ELR (cell line): Measurements from ENCODE around the gene PTRH1.

Source experiments
- DNase-seq: peaks from one replicate; pipeline ENCODE4 v3.0.0-alpha.2; 2015; ENCODE audit warnings: low read depth

The PTRH1 gene

DNA sequence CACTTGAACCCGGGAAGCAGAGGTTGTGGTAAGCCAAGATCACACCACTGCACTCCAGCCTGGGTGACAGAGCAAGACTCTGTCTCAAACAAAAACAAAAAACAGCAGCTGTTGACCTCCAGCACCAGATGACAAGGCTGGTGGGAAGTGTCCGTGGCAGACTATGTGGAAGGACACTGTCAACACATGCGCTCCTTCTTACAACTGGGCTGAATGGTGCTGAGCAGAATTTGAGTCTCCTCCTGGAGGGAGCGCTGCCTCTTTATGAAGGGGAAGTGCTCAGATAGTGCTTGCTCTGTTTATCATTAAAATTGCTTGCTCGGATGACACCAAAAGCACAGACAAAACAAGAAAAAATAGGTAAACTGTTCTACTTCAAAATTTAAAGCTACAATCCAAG is 17.9 kb downstream of the PTRH1 start:
- no peak for DNase-seq

DNA sequence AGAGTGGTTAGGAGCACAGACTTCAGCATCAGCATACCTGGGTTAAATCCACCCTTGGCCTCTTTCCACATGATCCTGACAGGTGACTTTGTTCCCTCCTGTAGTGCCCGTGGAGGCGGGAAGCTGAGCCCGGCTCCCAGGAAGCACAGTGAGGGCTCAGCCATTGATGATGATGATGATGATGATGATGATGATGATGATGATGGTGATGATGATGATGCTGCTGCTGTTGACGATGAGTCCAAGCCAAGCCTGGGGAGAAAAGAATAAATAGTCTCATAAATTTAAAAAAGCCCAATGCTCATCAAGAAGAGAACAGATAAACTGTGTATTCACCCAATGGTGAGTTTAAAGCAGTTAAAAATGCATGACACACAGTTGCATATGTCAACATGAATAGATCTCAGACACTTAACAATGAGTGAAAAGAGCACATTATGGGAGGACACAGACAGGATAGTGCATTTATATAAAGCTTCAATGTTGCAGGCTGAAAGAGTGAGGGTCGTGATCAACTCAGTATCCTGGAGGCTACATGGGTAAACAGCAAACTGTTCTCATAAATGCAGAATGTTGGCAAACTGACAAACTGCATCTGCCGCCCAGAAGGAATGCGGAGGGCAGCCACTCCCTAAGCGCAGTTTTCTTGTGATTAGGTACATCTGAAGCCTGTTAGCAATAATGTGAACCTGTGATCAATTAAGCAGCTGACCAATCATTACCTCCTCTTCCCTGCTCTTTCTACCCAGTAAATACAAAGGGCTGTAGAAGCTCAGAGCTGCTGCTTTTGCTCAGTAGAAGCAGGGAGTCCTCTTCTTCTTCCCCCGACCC is 20.4 kb downstream of the PTRH1 start:
- peak; percentile 34 for DNase-seq

DNA sequence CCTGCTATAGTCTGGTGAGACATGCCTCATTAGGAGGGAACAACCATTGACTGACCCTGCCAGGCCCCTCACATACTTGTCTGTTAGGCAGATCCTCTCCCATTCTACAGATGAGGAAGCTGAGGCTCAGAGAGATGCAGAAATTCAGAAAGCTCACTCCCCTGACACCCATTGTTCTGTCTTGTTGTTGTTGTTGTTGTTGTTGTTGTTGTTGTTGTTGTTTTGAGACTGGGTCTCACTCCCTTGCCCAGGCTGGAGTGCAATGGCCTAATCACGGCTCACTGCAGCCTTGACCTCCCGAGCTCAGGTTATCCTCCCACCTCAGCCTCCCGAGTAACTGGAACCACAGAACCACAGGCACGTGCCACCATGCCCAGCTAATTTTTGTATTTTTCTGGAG is 21.8 kb downstream of the PTRH1 start:
- no peak for DNase-seq

DNA sequence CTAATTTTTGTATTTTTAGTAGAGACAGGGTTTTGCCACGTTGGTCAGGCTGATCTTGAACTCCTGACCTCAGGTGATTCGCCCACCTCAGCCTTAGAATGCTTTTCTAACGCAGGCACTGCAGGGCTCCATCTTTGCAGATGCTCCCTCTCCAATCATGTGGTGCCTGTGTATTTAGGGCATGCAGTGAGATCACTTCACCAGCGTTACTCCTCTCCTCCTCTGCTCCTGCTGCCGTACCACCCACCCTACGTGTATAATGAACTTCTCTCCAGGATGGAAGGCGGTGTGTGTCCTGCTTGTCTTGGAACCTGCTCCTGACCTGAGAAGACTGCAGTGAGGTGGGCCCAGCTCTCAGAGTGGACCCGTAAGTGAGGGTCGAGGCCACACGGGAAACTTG is 22.3 kb downstream of the PTRH1 start:
- no peak for DNase-seq

DNA sequence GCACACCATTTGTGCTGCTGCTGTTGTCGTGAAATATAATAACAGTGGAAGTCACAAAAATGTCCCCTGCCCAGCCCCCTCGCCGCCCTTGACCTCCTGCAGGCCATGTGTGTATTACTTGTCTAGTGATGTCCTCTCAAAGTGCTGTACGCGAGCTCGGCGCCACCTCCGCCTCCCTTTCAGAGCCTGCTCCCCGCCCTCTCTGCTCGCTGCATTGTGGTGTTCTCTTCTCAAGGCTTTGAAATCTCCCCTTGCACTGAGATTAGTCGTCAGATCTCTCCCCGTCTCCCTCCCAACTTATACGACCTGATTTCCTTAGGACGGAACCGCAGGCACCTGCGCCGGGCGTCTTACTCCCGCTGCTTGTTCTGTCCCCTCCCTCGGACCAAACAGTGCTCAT is 23.4 kb downstream of the PTRH1 start:
- no peak for DNase-seq

DNA sequence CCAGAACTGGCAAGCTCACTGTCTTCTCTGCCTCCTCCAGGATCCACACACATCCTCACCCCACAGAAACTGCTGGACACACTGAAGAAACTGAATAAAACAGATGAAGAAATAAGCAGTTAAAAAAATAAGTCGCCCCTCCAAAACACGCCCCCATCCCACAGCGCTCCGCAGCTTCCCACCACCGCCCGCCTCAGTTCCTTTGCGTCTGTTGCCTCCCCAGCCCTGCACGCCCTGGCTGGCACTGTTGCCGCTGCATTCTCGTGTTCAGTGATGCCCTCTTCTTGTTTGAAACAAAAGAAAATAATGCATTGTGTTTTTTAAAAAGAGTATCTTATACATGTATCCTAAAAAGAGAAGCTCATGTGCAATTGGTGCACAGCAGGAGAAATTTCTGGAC is 24.7 kb downstream of the PTRH1 start:
- DNase-seq = no peak

DNA sequence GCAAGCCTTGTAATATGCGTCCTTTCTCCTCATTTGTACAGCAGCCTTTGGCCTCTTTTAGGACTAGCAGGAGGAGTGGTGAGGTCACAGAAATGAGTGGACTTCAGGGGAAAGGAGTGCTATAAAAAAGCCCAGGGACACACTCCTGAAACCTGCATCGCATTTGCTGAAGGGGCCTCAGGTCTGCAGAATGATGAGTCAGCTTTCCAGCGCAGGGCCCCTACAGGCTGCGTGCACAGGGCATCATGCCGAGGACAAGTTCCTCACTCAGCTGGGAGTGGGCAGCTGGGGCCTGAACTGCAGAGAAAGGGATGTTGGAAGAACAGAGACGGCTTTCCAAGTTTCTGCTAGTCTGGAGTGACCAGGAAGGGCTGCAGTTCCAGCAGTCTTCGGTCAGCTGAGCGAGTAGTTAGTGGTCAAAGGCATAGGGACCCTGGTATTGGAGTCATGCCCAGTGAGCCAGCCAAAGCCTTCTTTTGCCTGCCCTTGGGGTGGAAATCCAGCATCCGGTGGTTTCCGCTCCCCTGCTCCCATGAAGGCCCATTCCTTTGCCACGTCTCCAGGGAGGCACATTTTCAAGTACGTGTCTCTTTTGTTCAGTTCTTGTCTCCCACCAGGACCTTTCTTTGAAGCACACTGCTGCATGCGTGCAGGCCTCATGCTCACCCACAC is 26.0 kb downstream of the PTRH1 start:
- no peak for DNase-seq

DNA sequence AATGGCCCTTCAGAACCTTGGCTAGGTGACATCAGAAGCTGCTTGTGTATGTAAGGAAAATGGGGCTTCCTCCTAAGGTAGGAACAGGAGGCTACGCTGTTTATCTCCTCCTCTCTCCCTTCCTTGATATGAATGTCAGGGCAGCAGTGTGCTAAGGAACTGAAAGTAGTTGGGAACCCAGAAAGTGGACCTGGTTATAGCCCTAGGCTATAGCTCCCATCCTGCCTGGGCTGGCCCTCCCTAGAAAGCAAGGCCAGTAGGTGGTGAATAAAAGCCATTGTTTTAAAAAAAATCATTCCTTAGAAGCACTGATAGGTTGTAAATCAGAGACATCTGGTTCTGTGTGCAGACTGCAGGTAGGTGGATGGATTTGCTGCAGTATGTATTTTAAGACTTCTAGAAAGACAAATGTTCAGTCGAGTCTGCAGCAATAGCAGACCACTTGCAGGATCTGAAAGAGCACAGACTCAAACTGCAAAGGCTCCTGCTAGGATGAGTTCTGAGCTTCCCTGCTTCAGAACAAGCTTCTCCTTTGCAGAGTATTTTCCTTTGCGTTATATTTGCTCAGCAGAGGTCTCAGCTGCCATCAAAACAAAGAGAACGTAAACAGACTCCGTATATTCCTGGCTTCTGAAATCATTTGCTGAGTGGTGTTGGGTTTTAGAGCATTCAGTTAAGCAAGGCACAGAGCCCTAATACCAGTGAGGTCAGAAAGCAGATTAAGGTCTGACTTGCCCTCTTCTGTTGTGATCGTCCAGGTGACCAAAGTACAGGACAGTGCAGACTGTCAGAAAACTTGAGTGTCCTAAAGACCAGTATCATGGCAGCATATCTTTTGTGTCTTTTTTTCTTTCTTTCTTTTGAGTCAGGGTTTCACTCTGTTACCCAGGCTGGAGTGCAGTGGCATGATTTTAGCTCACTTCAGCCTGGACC is 28.7 kb downstream of the PTRH1 start:
- peak; percentile 13 for DNase-seq

DNA sequence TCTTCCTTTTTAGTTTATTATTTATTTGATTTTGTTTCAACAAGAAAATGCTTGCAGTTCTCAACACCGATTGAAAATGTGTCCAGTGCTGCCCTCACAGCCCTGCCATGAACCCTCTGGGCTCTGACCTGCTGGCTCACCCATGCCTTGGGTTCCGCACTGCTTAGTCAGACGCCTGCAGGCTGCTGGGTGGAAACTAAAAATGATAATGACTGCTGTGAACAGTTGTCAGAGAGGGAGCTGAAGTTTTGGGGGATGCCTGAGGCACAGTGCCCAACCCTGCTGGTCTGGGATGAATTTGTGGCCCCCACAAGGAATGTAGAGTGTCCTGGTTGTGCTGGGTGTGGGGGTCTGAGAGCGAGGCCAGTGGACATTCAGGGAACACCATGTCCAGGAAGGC is 30.9 kb downstream of the PTRH1 start:
- peak; percentile 91 for DNase-seq

DNA sequence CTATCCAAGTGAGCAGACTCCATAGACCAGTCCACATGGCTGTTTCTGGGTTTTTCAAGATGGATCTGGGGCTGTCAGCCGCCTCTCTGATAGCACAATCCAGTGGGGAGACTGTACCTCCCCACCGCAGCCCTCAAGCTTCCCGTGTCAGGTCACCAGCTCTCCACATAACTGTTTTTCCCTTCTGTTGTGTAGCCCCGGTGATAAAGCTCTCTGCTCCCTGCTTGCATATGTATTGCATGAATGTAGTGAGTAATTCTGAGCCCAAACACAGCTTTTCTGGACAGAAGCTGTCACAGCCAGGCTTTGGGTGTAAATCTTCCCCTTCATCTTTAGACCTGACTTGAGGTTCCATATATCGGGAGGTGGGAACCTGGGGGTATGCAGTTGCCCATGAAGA is 31.7 kb downstream of the PTRH1 start:
- peak; percentile 83 for DNase-seq

DNA sequence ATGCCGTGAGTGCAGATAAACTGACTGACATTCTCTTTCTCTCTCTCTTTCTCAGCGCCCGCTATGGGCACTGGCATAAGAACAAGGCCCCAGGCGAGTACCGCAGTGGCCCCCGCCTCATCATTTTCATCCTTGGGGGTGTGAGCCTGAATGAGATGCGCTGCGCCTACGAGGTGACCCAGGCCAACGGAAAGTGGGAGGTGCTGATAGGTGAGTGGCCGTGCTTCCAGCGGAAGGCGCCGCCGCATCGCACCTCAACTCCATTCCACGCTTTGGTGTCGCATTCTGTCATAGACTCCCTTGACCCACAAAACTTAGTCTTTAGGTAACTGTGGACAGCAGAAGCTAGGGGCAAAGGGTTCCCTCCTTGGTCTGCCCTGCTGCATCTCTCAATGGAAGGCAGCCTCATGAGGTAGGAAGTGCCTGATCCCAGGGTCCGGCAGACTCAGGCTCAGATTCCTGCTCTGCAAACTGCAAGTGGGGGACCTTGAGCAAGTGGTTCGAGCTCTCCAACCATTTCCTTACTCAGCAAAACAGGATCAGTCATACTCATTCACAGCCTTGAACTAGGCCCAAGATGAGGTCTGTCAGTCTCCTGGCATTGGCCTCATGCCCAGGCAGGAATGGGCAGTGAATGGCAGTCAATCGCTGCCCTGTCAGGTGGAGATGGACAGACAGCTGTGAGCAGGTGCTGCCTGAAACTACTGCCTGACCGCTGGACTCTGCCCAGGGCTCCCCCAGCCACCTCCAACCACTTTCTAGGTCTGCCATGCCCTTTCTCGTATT is 32.9 kb downstream of the PTRH1 start:
- no peak for DNase-seq

DNA sequence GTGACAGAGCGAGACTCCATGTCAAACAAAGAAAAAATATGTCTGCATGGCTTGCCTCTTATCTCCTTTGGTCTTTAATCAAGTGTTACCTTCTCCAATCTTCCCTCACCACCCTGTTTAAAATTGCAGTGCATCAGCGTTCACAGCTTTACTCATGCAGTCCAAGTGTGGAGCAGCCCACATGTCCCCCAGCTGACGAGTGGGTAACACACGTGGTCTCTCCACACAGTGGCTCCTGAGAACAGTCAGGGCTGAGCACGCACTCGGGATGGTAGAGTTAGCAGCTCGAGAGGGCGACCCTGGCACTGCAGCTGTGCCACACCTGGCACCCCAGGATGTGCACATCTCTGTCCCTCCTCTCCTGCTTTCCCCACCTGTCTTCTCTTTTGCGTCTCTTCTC is 34.6 kb downstream of the PTRH1 start:
- DNase-seq = no peak

DNA sequence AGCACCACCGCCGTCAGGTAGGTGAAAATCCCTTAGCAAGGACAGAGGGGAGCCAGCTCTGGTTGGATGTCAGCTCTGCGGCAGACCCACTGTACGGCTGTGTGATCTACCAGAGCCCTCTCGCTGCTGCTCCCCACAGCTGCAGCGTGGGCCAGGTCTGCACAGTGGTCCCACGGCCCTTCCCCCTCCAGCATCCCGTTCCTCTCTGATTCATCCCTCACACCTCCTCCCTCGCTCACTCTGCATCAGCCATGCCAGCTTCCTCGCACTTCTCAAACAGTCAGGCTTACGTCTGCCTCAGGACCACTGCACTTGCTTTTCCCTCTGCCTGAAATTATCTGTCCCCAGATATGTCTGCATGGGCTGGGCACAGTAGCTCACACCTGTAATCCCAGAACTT is 35.2 kb downstream of the PTRH1 start:
- DNase-seq = no peak

DNA sequence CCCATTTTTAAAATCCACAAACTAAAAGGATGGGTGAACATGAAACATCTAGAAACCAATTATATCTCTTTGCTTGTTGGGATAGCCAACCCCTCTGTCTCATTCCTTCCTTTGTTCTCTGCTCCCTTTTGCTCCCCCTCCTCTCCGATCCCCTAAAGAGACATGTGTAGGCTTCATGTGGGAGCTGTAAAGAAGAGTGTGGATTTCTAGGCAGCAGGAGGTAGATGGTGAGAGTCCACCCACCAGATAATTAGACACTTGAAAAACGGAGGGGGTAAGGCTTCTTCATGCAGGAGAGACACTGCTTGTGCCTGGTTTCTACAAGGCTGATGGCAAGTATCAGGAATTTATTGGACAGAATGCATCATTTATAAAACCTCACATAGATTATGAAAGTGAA is 36.0 kb downstream of the PTRH1 start:
- DNase-seq = no peak

DNA sequence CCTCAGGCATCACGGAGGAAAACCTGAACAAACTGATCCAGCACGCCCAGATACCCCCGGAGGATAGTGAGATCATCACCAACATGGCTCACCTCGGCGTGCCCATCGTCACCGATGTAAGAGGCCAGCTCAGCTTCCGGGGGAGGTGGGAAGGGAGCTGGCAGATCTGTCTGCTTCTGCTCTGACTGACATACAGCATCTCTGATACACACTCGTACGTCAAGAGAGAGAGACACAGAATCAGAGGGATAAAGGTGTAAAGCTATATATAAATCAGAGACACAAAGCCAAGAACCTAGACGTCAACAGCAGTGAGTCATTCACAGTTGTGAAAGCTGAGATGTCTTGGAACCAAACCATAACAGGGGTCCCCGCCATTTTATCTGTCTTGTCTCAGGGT is 38.8 kb downstream of the PTRH1 start:
- DNase-seq = no peak

DNA sequence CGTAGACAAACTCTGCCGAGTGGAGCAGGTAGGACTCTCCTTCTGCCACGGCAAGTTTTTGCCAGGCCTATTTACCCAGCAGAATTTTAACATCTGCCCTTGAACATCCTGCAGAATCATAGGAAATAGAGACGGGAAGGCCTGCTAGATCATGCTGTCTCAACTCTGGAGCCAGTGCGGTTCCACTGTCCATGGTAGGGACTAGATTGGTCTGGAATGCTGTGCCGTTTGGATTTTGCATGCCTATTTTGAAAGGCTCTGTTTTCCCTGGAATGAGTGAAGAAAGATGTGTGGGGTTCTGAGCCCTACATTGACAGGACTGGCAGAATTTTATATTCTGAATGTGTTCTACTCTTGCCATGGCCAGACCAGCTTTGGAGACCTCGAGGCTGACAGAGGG is 42.2 kb downstream of the PTRH1 start:
- DNase-seq = no peak

DNA sequence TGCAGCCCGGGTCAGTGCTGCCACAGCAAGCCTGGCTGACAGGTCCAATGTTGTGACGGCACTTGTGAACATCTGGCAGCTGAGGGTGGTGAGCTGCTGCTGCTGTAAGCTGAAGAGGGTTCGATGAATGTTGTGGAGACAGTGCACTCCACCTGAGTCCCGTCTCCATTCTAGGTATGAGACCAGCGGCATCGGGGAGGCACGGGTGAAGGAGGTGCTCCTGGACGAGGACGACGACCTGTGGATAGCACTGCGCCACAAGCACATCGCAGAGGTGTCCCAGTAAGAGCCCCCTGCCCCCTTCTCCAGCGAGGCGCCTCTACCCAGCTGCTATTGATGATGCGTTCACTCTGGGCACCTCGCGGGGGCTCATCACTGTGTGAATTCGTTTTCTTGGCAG is 47.6 kb downstream of the PTRH1 start:
- no peak for DNase-seq

DNA sequence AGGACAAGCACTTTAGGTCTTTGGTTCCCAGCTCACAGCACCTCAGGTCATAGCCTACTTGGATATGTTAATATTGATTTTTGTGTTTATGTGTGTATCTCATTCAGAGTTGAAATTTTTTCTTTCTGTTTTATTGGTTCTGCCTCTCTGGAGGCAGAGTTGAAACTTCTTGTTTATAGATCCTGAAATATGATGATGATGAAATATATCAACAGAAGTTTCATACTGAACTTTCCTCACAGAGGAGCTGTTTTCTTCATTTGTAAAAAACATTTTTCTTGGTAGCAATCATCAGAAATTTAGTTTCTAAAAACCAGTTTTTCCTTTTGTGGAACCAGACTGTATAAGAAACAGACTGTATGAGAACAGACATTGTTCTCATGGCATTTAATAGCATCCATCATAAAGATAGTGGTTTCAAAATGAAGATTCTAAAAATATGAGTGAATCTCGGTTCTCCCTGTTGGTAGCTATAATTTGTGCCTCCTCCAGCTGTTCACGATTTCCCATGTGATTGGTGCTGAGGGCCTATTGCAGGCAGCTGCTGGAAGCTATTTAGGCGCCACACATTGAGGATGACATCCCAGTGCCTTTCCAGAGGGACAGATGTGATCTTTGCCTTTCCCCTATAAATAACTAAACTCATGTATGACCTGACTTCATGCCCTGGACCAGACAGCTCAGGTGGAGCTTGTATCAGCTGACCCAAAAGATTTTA is 48.2 kb downstream of the PTRH1 start:
- no peak for DNase-seq

DNA sequence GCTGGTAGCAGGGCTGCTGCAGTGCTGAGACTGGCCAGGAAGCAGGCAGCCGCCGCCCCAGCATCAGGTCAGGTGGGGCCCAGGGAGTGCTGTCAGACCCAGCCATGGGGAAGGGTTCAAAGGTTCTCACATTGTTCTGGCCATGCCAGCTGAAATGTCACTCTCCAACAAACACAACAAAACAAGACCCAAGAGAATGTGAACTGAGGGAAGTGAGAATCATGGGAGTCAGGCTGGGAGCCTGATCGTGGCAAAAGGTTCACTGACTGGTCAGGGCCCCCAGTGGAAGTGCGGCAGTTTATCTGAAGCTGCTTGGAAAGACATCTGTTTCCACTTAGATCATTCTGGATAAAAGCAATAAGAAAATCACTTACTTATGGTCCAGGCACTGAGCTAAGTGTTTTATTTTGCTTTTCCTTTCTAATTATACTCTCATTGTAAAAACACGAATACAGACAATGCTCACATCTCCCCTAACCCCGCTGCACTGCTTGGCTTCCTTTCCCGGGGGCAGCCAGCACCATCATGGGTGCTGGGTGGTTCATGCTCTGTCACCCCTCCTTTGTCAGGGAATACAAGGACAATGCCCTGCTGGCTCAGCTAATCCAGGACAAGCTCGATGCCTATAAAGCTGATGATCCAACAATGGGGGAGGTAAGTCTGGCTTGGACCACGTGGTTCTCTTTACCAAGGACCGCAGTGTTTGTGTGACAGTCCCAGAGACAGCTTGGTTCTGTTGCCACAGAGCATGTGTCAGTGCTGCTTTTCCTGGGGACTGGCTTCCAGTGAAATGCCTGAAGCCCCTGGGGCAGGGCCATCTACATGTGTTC is 50.6 kb downstream of the PTRH1 start:
- DNase-seq = no peak

DNA sequence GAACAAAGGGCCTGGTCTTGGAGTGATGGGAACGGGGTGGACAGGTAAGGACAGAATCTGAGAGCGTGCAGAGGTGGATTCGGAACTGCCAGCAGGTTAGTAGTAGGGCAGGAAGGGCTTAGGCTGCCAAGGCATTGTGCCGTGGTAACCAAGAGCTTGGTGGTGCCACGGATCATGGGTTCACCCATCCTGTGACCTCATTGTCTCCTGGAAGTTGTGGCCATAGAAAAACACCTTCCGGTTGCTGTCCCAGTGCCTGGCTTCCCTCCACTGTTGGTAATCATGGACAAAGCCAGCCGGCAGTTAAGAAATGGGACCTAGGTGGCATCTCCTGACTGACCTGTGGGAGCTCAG is 51.2 kb downstream of the PTRH1 start:
- no peak for DNase-seq
